Keratinocyte (primary cell): ENCODE data around the gene SUSD6.

ENCODE experiments used
- EZH2 ChIP-seq: IDR thresholded peaks from one replicate; pipeline ENCODE4 v1.6.1; 2012; ENCODE audit warnings: inconsistent platforms, mild to moderate bottlenecking, low read length, moderate library complexity
- TF ChIP-seq, protein P1 (sequence below), 3 experiments: IDR thresholded peaks in 1 of 3; conservative IDR thresholded peaks in 1 of 3; optimal IDR thresholded peaks in 1 of 3; 2 replicates in 2 of 3; 3 replicates in 1 of 3; pipeline versions ENCODE3 to v1.5.1; 2011; ENCODE audit warnings: low read length in 3 of 3, mild to moderate bottlenecking in 3 of 3, moderate library complexity in 2 of 3, control low read depth in 1 of 3, inconsistent platforms in 1 of 3; ENCODE audit not compliant: insufficient read depth in 2 of 3; ENCODE audit errors: extremely low read depth in 1 of 3

GRCh38 chr14:69612014-69612782 lies 802 bp downstream of the SUSD6 start:
- TF ChIP-seq, protein P1, sequence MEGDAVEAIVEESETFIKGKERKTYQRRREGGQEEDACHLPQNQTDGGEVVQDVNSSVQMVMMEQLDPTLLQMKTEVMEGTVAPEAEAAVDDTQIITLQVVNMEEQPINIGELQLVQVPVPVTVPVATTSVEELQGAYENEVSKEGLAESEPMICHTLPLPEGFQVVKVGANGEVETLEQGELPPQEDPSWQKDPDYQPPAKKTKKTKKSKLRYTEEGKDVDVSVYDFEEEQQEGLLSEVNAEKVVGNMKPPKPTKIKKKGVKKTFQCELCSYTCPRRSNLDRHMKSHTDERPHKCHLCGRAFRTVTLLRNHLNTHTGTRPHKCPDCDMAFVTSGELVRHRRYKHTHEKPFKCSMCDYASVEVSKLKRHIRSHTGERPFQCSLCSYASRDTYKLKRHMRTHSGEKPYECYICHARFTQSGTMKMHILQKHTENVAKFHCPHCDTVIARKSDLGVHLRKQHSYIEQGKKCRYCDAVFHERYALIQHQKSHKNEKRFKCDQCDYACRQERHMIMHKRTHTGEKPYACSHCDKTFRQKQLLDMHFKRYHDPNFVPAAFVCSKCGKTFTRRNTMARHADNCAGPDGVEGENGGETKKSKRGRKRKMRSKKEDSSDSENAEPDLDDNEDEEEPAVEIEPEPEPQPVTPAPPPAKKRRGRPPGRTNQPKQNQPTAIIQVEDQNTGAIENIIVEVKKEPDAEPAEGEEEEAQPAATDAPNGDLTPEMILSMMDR (optimal IDR thresholded peaks at IDR 0.05 in 1 of 3, IDR thresholded peaks at IDR 0.05 in 1 of 3, conservative IDR thresholded peaks at IDR 0.05 in 1 of 3; ENCODE audit: extremely low read depth in 1 of 3, insufficient read depth in 2 of 3, low read length in 3 of 3): no peak
- no peak for TF ChIP-seq EZH2
